OCI-LY7 (cell line): ENCODE data around the gene STEAP1.

Source experiments
- EZH2phosphoT487 ChIP-seq: fragments of 200-600 bp; sonication (generic); IDR thresholded peaks from 2 replicates; pipeline ENCODE4 v1.6.1; 2018; ENCODE audit warnings: low read depth, borderline replicate concordance, mild to moderate bottlenecking, mixed run types, antibody characterized with exemption, low read length, moderate library complexity, mixed read lengths
- TF ChIP-seq, protein P1 (sequence below): fragments of 200-600 bp; sonication (generic); conservative IDR thresholded peaks from 2 replicates; pipeline ENCODE4 v1.5.1; 2014; ENCODE audit warnings: mild to moderate bottlenecking, antibody characterized with exemption, low read length, moderate library complexity, mixed read lengths

DNA sequence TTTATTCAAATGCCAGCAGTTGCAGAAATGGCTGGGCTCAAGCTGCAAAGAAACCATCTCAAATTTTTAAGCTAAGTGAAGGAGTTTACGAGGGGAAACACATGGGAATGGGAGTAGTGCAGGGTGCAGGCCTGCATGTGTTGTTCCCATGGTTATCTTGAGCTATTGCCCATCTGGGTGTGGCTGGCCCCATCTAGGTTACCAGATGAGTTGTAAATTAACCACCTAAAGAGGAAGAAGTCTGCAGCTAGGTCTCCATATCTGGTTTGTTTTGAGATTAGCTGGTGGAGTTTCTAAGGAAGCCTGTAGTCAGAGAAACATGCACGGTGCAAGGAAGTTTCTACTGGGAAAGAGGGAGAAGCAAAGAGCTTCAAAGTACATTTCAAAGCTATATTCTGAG lies 34.0 kb downstream of the STEAP1 start:
- TF ChIP-seq, protein P1, sequence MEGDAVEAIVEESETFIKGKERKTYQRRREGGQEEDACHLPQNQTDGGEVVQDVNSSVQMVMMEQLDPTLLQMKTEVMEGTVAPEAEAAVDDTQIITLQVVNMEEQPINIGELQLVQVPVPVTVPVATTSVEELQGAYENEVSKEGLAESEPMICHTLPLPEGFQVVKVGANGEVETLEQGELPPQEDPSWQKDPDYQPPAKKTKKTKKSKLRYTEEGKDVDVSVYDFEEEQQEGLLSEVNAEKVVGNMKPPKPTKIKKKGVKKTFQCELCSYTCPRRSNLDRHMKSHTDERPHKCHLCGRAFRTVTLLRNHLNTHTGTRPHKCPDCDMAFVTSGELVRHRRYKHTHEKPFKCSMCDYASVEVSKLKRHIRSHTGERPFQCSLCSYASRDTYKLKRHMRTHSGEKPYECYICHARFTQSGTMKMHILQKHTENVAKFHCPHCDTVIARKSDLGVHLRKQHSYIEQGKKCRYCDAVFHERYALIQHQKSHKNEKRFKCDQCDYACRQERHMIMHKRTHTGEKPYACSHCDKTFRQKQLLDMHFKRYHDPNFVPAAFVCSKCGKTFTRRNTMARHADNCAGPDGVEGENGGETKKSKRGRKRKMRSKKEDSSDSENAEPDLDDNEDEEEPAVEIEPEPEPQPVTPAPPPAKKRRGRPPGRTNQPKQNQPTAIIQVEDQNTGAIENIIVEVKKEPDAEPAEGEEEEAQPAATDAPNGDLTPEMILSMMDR = no peak
- TF ChIP-seq EZH2phosphoT487 = no peak
